Keratinocyte (primary cell): ENCODE data around the gene RAP1GAP.

Source experiments
- EZH2 ChIP-seq: IDR thresholded peaks from one replicate; pipeline ENCODE4 v1.6.1; 2012; ENCODE audit warnings: inconsistent platforms, mild to moderate bottlenecking, low read length, moderate library complexity
- TF ChIP-seq, protein P1 (sequence below), 3 experiments: IDR thresholded peaks in 1 of 3; conservative IDR thresholded peaks in 1 of 3; optimal IDR thresholded peaks in 1 of 3; 2 replicates in 2 of 3; 3 replicates in 1 of 3; pipeline versions ENCODE3 to v1.5.1; 2011; ENCODE audit warnings: low read length in 3 of 3, mild to moderate bottlenecking in 3 of 3, moderate library complexity in 2 of 3, control low read depth in 1 of 3, inconsistent platforms in 1 of 3; ENCODE audit not compliant: insufficient read depth in 2 of 3; ENCODE audit errors: extremely low read depth in 1 of 3

DNA sequence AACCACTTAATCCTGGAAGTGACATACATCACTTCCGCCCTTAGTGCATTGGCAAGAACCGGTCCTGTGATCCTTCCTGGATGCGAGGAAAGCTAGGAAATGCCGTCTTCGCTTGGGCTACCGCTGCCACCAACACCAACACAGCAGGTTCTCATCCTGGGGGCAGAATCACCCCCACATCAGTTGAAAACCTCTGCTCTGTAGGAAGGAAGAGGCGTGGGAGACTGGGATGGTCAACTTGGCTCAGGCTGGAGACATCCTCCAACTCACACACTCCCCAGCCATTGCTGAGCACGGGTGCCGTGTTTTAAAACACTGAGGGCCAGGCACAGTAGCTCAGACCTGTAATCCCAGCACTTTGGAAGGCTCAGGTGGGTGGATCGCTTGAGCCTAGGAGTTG, 85.1 kb downstream of the RAP1GAP start:
- TF ChIP-seq, protein P1, sequence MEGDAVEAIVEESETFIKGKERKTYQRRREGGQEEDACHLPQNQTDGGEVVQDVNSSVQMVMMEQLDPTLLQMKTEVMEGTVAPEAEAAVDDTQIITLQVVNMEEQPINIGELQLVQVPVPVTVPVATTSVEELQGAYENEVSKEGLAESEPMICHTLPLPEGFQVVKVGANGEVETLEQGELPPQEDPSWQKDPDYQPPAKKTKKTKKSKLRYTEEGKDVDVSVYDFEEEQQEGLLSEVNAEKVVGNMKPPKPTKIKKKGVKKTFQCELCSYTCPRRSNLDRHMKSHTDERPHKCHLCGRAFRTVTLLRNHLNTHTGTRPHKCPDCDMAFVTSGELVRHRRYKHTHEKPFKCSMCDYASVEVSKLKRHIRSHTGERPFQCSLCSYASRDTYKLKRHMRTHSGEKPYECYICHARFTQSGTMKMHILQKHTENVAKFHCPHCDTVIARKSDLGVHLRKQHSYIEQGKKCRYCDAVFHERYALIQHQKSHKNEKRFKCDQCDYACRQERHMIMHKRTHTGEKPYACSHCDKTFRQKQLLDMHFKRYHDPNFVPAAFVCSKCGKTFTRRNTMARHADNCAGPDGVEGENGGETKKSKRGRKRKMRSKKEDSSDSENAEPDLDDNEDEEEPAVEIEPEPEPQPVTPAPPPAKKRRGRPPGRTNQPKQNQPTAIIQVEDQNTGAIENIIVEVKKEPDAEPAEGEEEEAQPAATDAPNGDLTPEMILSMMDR (optimal IDR thresholded peaks at IDR 0.05 in 1 of 3, IDR thresholded peaks at IDR 0.05 in 1 of 3, conservative IDR thresholded peaks at IDR 0.05 in 1 of 3; ENCODE audit: extremely low read depth in 1 of 3, insufficient read depth in 2 of 3, low read length in 3 of 3): no peak
- TF ChIP-seq EZH2: no peak
